Trophoblast cell (in vitro differentiated cells and primary cell): ENCODE results near the gene ASAP2.
A peak's percentile ranks its signal among the peaks of the same experiment; 100 is the strongest.

Experiments used
- DNase-seq, 2 donors: peaks; one replicate each; pipeline ENCODE4 v3.0.0-alpha.2; 2016
- H2AFZ ChIP-seq: 2 replicates; pipeline ENCODE4 v1.6.1; 2013; ENCODE audit warnings: low read length, moderate library complexity, mild to moderate bottlenecking; ENCODE audit not compliant: insufficient read depth, poor library complexity
- H2AK5ac ChIP-seq: 2 replicates; pipeline ENCODE4 v1.6.1; 2013; ENCODE audit warnings: mild to moderate bottlenecking, low read length
- H2BK120ac ChIP-seq: 2 replicates; pipeline ENCODE4 v1.6.1; 2013; ENCODE audit warnings: low read length, mild to moderate bottlenecking, moderate library complexity; ENCODE audit not compliant: insufficient read depth, poor library complexity
- H2BK12ac ChIP-seq: 2 replicates; pipeline ENCODE4 v1.6.1; 2013; ENCODE audit warnings: mild to moderate bottlenecking, low read length, moderate library complexity
- H2BK5ac ChIP-seq: 2 replicates; pipeline ENCODE4 v1.6.1; 2013; ENCODE audit warnings: low read length, low read depth, moderate library complexity, mild to moderate bottlenecking; ENCODE audit not compliant: poor library complexity
- H3K14ac ChIP-seq: 2 replicates; pipeline ENCODE4 v1.6.1; 2013; ENCODE audit warnings: mild to moderate bottlenecking, low read length
- H3K18ac ChIP-seq: 2 replicates; pipeline ENCODE4 v1.6.1; 2013; ENCODE audit warnings: mild to moderate bottlenecking, low read length
- H3K23ac ChIP-seq: 2 replicates; pipeline ENCODE4 v1.6.1; 2013; ENCODE audit warnings: low read length
- H3K27ac ChIP-seq: 2 replicates; pipeline ENCODE4 v1.5.1; 2013; ENCODE audit warnings: low read depth, mild to moderate bottlenecking, inconsistent platforms, low read length, moderate library complexity
- H3K27me3 ChIP-seq: 2 replicates; pipeline ENCODE4 v1.6.1; 2013; ENCODE audit warnings: inconsistent platforms, mild to moderate bottlenecking, low read length, moderate library complexity; ENCODE audit not compliant: insufficient read depth
- H3K36me3 ChIP-seq, 2 experiments: 1 replicate in 1 of 2; 2 replicates in 1 of 2; pipeline ENCODE4 v1.6.1; 2013; ENCODE audit warnings: low read length in 2 of 2, mild to moderate bottlenecking in 2 of 2, moderate library complexity in 1 of 2; ENCODE audit not compliant: insufficient read depth in 2 of 2, control insufficient read depth in 1 of 2
- H3K4ac ChIP-seq: 2 replicates; pipeline ENCODE4 v1.6.1; 2013; ENCODE audit warnings: low read depth, mild to moderate bottlenecking, low read length, moderate library complexity
- H3K4me1 ChIP-seq, 2 experiments: 1 replicate in 1 of 2; 2 replicates in 1 of 2; pipeline ENCODE4 v1.6.1; 2013; ENCODE audit warnings: low read length in 2 of 2, mild to moderate bottlenecking in 2 of 2, moderate library complexity in 1 of 2; ENCODE audit not compliant: insufficient read depth in 2 of 2, control insufficient read depth in 1 of 2
- H3K4me2 ChIP-seq: 2 replicates; pipeline ENCODE4 v1.6.1; 2013; ENCODE audit warnings: inconsistent platforms, mild to moderate bottlenecking, low read length, moderate library complexity
- H3K4me3 ChIP-seq: 2 replicates; pipeline ENCODE4 v1.5.1; 2013; ENCODE audit warnings: mild to moderate bottlenecking, low read depth, low read length, inconsistent platforms
- H3K79me1 ChIP-seq: one replicate; pipeline ENCODE4 v1.6.1; 2013; ENCODE audit warnings: low read length
- H3K79me2 ChIP-seq: 2 replicates; pipeline ENCODE4 v1.6.1; 2013; ENCODE audit warnings: low read length, mild to moderate bottlenecking; ENCODE audit not compliant: control insufficient read depth, insufficient read depth, poor library complexity
- H3K9ac ChIP-seq: 2 replicates; pipeline ENCODE4 v1.6.1; 2013; ENCODE audit warnings: mild to moderate bottlenecking, low read length
- H3K9me3 ChIP-seq: 2 replicates; pipeline ENCODE4 v1.6.1; 2013; ENCODE audit warnings: low read depth, mild to moderate bottlenecking, control low read depth, inconsistent platforms, low read length; ENCODE audit not compliant: insufficient read depth
- H4K12ac ChIP-seq: 2 replicates; pipeline ENCODE4 v1.6.1; 2013; ENCODE audit warnings: low read depth, mild to moderate bottlenecking, low read length, moderate library complexity
- H4K8ac ChIP-seq: 2 replicates; pipeline ENCODE4 v1.6.1; 2013; ENCODE audit warnings: low read depth, mild to moderate bottlenecking, low read length, moderate library complexity
- H4K91ac ChIP-seq: one replicate; pipeline ENCODE4 v1.6.1; 2013; ENCODE audit warnings: low read depth, mild to moderate bottlenecking, low read length, moderate library complexity
- WGBS: extraction: QIAGEN DNeasy Blood & Tissue Kit; methylation state at CpG from one replicate; pipeline ENCODE4 v1.1.7; 2013; ENCODE audit warnings: missing lambda C conversion rate; ENCODE audit not compliant: insufficient read length, insufficient coverage; ENCODE audit errors: extremely low coverage; 5-methylcytosine and 5-hydroxymethylcytosine counted together

ASAP2 gene

DNA sequence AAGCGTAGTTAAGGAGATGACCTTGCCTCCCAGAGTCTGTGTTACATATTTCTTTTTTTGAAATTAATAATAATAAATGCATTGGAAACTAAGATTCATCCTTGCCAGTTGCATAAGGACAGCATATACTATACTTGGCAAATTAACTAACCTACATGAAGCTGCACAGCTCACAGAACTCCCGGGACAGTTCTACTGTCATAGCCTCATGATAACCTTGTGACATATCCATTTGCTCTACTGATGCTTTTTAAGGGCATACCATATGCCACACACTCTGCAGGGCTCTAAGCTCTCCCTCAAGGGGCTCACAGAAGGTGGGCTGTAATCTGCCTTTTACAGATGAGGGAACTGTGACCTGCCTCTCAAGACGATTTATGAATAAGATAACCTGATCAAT lies 212.9 kb downstream of the ASAP2 start:
- no peak for DNase-seq
- no peak overlapping the region for H4K8ac ChIP-seq

DNA sequence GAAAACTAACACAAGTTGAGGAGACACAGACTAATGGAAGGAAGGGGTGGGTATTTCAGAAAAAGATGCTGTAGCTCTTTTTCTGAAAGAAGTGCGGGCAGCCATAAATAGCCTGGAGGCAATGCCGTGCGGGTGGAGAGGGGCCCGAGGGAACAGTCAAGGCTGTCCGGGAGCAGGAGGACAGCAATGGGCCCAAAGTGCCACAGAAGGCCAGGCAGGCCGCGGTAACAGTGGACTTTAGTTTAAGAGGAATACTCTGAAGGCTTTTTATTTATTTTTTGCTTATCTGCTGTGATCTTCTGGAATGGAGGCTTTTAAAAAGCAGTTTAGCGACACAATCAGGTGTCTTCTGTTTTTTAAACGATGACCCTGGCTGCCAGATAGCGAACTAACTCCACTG lies 213.9 kb downstream of the ASAP2 start:
- H2AFZ ChIP-seq = no peak overlapping the region
- no peak overlapping the region for H3K4me3 ChIP-seq
- no peak overlapping the region for H2BK12ac ChIP-seq
- no peak overlapping the region for H4K91ac ChIP-seq
- no peaks in the 10 kb centered on the region for H3K9me3 ChIP-seq
- no CpG with 5 or more reads among the region's 10 CpGs for WGBS
- no peak overlapping the region for H2BK5ac ChIP-seq
- peaks cover 12% of the 10 kb centered on the region for H3K79me1 ChIP-seq
- H3K14ac ChIP-seq = no peak overlapping the region
- no peak overlapping the region for H3K23ac ChIP-seq
- H3K9ac ChIP-seq = no peak overlapping the region
- no peak overlapping the region for H4K12ac ChIP-seq
- no peak overlapping the region for H3K18ac ChIP-seq
- H3K27me3 ChIP-seq = no peaks in the 10 kb centered on the region
- DNase-seq = peak in 1 of 2 donors; percentile 53
- no peak overlapping the region for H3K4me2 ChIP-seq
- H3K36me3 ChIP-seq = peaks cover 2 to 5% of the 10 kb centered on the region in 2 experiments
- no peak overlapping the region for H2AK5ac ChIP-seq
- H3K4ac ChIP-seq = no peak overlapping the region
- no peak overlapping the region for H4K8ac ChIP-seq
- no peak overlapping the region for H3K27ac ChIP-seq
- H3K4me1 ChIP-seq = peaks cover 11 to 18% of the 10 kb centered on the region in 2 experiments
- no peak overlapping the region for H2BK120ac ChIP-seq
- H3K79me2 ChIP-seq = peaks cover 17% of the 10 kb centered on the region

More for the DNA sequence above, 212.9 kb downstream of the ASAP2 start:
- Histone ChIP-seq H3K9me3 (no peaks in the 10 kb centered on the region), H3K9ac (no peak overlapping the region), H4K91ac (no peak overlapping the region), H3K79me1 (peaks cover 12% of the 10 kb centered on the region), H3K79me2 (peaks cover 17% of the 10 kb centered on the region), H3K4me3 (no peak overlapping the region), H3K4ac (no peak overlapping the region), H3K23ac (no peak overlapping the region), H2BK5ac (no peak overlapping the region), H3K14ac (no peak overlapping the region), H4K12ac (no peak overlapping the region), H3K36me3 (peaks cover 2 to 5% of the 10 kb centered on the region in 2 experiments), H3K27me3 (no peaks in the 10 kb centered on the region), H2AK5ac (no peak overlapping the region), H2AFZ (no peak overlapping the region), H3K27ac (no peak overlapping the region), H3K4me2 (no peak overlapping the region), H2BK120ac (no peak overlapping the region), H3K18ac (no peak overlapping the region), H3K4me1 (peaks cover 11 to 17% of the 10 kb centered on the region in 2 experiments), H2BK12ac (no peak overlapping the region)
- no CpG with 5 or more reads among the region's 3 CpGs for WGBS

DNA sequence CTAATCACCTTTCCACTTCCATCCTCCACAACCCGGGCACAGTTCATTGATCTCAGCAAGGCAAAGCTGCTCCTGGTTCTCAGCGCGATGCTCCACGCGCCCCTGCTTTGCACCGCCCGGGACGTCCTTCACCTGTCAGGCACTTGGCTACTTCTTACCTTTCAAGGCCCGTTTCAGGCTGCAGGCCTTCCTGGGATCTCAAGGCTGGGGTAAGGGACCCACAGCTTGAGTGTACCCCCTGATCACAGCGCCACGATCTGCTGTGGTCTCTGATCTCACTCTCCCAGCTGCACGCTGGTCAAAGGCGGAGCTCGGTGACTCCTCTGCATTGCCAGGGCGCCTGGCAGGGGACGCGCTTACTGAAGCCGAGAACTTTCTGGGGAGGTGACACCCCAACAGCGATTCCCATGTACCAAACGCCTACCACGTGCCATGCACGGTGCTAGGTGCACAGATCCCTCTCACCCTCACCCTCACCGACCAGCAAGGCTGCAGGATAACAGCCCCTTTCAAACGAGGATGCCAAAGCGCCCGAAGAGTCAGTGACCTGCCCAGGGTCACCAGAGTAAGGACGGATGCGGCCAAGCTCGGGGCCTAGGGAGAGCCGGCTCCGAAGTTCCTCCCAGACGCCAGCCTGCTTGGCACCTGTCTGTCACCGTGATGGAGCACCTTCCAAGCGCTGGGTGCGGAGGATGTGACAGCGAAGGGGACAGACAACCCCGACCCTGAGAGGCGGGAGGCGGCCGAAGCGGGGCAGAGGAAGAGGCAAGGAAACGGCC lies 215.9 kb downstream of the ASAP2 start:
- H4K12ac ChIP-seq = peak overlapping the region; percentile 93
- H3K18ac ChIP-seq = peak overlapping the region; percentile 74
- WGBS = no CpG with 5 or more reads among the region's 42 CpGs
- H2BK120ac ChIP-seq = peak overlapping the region; percentile 71
- H3K14ac ChIP-seq = peak overlapping the region; percentile 83
- H3K9ac ChIP-seq = peak overlapping the region; percentile 92
- H3K36me3 ChIP-seq = no peaks in the 10 kb centered on the region
- H3K4me3 ChIP-seq = peak overlapping the region; percentile 96
- H3K4ac ChIP-seq = peak overlapping the region; percentile 37
- DNase-seq = no peak
- H3K27ac ChIP-seq = peak overlapping the region; percentile 71
- H3K4me2 ChIP-seq = peak overlapping the region; percentile 95
- peak overlapping the region; percentile 90 for H4K91ac ChIP-seq
- H3K79me1 ChIP-seq = peaks cover 12% of the 10 kb centered on the region
- peak overlapping the region; percentile 87 for H2BK5ac ChIP-seq
- H3K4me1 ChIP-seq = peaks cover 11 to 13% of the 10 kb centered on the region in 2 experiments
- no peaks in the 10 kb centered on the region for H3K27me3 ChIP-seq
- H2AFZ ChIP-seq = peak overlapping the region; percentile 98
- no peaks in the 10 kb centered on the region for H3K9me3 ChIP-seq
- no peak overlapping the region for H3K23ac ChIP-seq
- peak overlapping the region; percentile 80 for H2AK5ac ChIP-seq
- H3K79me2 ChIP-seq = peaks cover 17% of the 10 kb centered on the region
- peak overlapping the region; percentile 41 for H2BK12ac ChIP-seq
- H4K8ac ChIP-seq = peak overlapping the region; percentile 94

DNA sequence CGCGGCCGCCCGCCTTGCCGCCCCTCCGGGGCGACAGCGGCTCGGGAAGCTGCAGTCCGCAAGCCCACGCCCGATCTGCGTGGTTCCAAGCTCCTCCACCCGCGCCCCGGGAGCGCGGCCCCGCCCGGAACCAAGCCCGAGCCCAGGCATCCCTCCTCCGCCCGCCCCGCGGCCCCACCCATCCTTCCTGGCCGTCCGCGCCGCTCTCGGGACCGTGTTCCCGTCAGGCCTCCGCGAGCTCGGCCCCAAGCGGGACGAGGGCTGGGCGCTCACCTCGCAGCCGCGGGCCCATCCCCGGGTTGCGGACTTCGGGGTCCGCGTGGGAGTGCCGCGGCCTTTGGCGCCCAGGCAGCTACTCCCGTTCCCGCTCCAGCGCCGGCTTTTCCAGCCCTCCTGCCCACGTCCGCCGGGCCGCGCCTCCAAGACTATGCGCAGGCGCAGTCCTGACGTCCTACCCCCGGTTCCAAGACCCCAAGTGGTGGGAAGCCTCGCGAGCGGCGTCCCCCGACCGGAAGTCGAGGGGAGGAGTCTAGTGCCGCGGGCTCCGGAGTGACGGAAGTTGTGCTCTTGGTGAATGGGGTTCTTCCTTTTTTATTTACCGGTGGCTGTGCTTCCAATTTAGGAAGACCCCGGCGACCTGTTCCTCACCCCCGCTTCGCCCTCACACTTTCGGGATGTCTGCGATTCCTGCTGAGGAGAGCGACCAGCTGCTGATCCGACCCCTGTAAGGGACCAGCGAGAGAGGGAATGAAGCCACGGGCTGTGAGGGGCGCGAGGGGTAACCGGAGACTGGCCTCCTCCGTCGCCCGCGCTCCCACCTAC lies 216.7 kb downstream of the ASAP2 start, which contains the start of the genes CPSF3 and ITGB1BP1:
Gene CPSF3 (plus strand): TSS at position 555 of the 822 bp plus-strand sequence. CDS start 120 bp downstream, at position 675.
Gene ITGB1BP1 (minus strand): TSS at position 429 of the 822 bp plus-strand sequence. CDS start 4,831 bp downstream, outside the sequence.
- Histone ChIP-seq H3K4me2 (peak within 1 kb of the TSS; percentile 95), H4K91ac (peak within 1 kb of the TSS; percentile 90), H2BK5ac (peak within 1 kb of the TSS; percentile 87), H3K23ac (peak within 1 kb of the TSS; percentile 34), H2AFZ (peak within 1 kb of the TSS; percentile 98), H3K27ac (peak within 1 kb of the TSS; percentile 71), H3K14ac (peak within 1 kb of the TSS; percentile 94), H3K9ac (peak within 1 kb of the TSS; percentile 92), H2BK120ac (peak within 1 kb of the TSS; percentile 71), H3K18ac (peak within 1 kb of the TSS; percentile 82), H3K36me3 (no peaks in the 10 kb centered on the region), H3K79me2 (peaks cover 17% of the 10 kb centered on the region), H3K4ac (peak within 1 kb of the TSS; percentile 37), H3K27me3 (no peaks in the 10 kb centered on the region), H2BK12ac (peak within 1 kb of the TSS; percentile 41), H2AK5ac (peak within 1 kb of the TSS; percentile 80), H4K8ac (peak within 1 kb of the TSS; percentile 98), H3K4me1 (peaks cover 11 to 13% of the 10 kb centered on the region in 2 experiments), H3K79me1 (peaks cover 12% of the 10 kb centered on the region), H4K12ac (peak within 1 kb of the TSS; percentile 93), H3K4me3 (peak within 1 kb of the TSS; percentile 96), H3K9me3 (no peaks in the 10 kb centered on the region)
- peak; percentile 97 to 99 for DNase-seq
- WGBS = no CpG with 5 or more reads among the region's 91 CpGs
